Lung (tissue), 12 donors: ENCODE measurements around the gene C2CD2. TPM values are rescaled to one million over a fixed set of nuclear protein-coding genes. Genes with fewer than 3 reads are reported as not detected.
A peak's percentile ranks its signal among the peaks of the same experiment; 100 is the strongest.

Experiments
- ATAC-seq: fragments of 200-7000 bp; cut with Tn5 transposase; one replicate; pipeline ENCODE4 v1.9.1; 2020; ENCODE audit warnings: moderate number of reproducible peaks; ENCODE audit not compliant: insufficient read depth, low FRiP score
- DNase-seq, 3 donors: peaks; one replicate each; pipeline ENCODE4 v3.0.0-alpha.2; 2013 to 2017
- H3K27ac ChIP-seq, 2 donors: one replicate each; pipeline ENCODE4 v1.5.1; 2013; ENCODE audit warnings: mild to moderate bottlenecking in 2 of 2, moderate library complexity in 2 of 2, control low read depth in 1 of 2, inconsistent platforms in 1 of 2, low read depth in 1 of 2, low read length in 1 of 2
- H3K27me3 ChIP-seq, 3 donors: one replicate each; pipeline ENCODE4 v1.5.1; 2013; ENCODE audit warnings: low read length in 2 of 3; ENCODE audit not compliant: control insufficient read depth in 3 of 3, insufficient read depth in 3 of 3
- H3K36me3 ChIP-seq, 4 donors: one replicate each; pipeline ENCODE4 v1.5.1; 2013; ENCODE audit warnings: low read length in 4 of 4, mild to moderate bottlenecking in 1 of 4, moderate library complexity in 1 of 4; ENCODE audit not compliant: control insufficient read depth in 4 of 4, insufficient read depth in 4 of 4
- H3K4me1 ChIP-seq, 5 donors: one replicate each; pipeline ENCODE4 v1.5.1; 2013; ENCODE audit warnings: low read length in 5 of 5, mild to moderate bottlenecking in 2 of 5, moderate library complexity in 1 of 5; ENCODE audit not compliant: control insufficient read depth in 5 of 5, insufficient read depth in 5 of 5
- H3K4me3 ChIP-seq: one replicate; pipeline ENCODE4 v1.5.1; 2013; ENCODE audit warnings: mild to moderate bottlenecking, control low read depth, moderate library complexity
- H3K9ac ChIP-seq, 2 donors: one replicate each; pipeline ENCODE4 v1.5.1; 2013; ENCODE audit warnings: low read length in 2 of 2, control low read depth in 1 of 2; ENCODE audit not compliant: insufficient read depth in 1 of 2
- H3K9me3 ChIP-seq, 4 donors: one replicate each; pipeline ENCODE4 v1.5.1; 2013; ENCODE audit warnings: low read length in 3 of 4, mild to moderate bottlenecking in 1 of 4, moderate library complexity in 1 of 4; ENCODE audit not compliant: control insufficient read depth in 4 of 4, insufficient read depth in 3 of 4
- CTCF ChIP-seq: IDR thresholded peaks from 2 replicates; pipeline ENCODE4 v1.5.1; 2012; ENCODE audit warnings: mild to moderate bottlenecking; ENCODE audit errors: control extremely low read depth, extremely low read depth
- WGBS, 2 donors: extraction: QIAGEN DNeasy Blood & Tissue Kit; methylation state at CpG; one replicate each; pipeline ENCODE4 v1.1.7; 2013; 5-methylcytosine and 5-hydroxymethylcytosine counted together
- polyA plus RNA-seq, 2 donors: library from polyadenylated mRNA; stranded (reverse); fragments of 200-250 nt; gene quantifications; one replicate each; pipeline ENCODE4 v1.2.1, GENCODE V29; 2013
- total RNA-seq, 2 donors: library from RNA; depleted of rRNA in 1 of 2; stranded (reverse); fragments of >200 nt in 1 of 2; gene quantifications; one replicate each; pipeline ENCODE4 v1.2.1, GENCODE V29; 2014 to 2021
- donor health status: control.
- donor health status: control.
- donor health status: Bipolar disorder and iron deficiency.
- donor health status: healthy.
- donor health status: DM: yes; HTN: yes; CAD: no.

C2CD2 gene
- total and polyA plus RNA-seq, 4 donors = 7.0 to 19.5 (median 12.2) TPM

GRCh38 chr21:41926807-41927171 is 27.0 kb downstream of the C2CD2 start:
- Histone ChIP-seq H3K36me3 (no peaks in the 10 kb centered on the region), H3K27me3 (no peaks in the 10 kb centered on the region), H3K4me1 (peaks cover 0 to 23% (median 20%) of the 10 kb centered on the region in 5 donors), H3K9ac (peak overlapping the region in 1 of 2 donors; percentile 88), H3K9me3 (no peaks in the 10 kb centered on the region), H3K4me3 (no peak overlapping the region), H3K27ac (peak overlapping the region in 1 of 2 donors; percentile 72)
- TF ChIP-seq CTCF = no peak
- ATAC-seq = no peak
- WGBS, 2 donors = 12 to 18% methylated on average over 3 of the region's 3 CpGs
- no peak for DNase-seq

- WGBS, 2 donors = 14 to 16% methylated on average over 11 of the region's 11 CpGs
- ATAC-seq = peak; percentile 67
- H3K9me3 ChIP-seq = no peaks in the 10 kb centered on the region
- peak overlapping the region; percentile 14 for H3K4me3 ChIP-seq
- H3K27ac ChIP-seq = peak overlapping the region; percentile 72 to 95
- H3K36me3 ChIP-seq = peaks cover 0 to 3% (median 0%) of the 10 kb centered on the region in 4 donors
- peak overlapping the region; percentile 46 to 88 for H3K9ac ChIP-seq
- peak; percentile 55 to 89 (median 87) for DNase-seq
- no peak for TF ChIP-seq CTCF
- peaks cover 0 to 23% (median 20%) of the 10 kb centered on the region in 5 donors for H3K4me1 ChIP-seq
- no peaks in the 10 kb centered on the region for H3K27me3 ChIP-seq
Measured at GRCh38 chr21:41926117-41926806, 27.6 kb downstream of the C2CD2 start.

- 52 to 67% methylated on average over 4 of the region's 4 CpGs for WGBS, 2 donors
- H3K27me3 ChIP-seq = no peaks in the 10 kb centered on the region
- no peak for TF ChIP-seq CTCF
- H3K9ac ChIP-seq = peak overlapping the region in 1 of 2 donors; percentile 88
- peak overlapping the region; percentile 36 to 95 for H3K27ac ChIP-seq
- no peak for ATAC-seq
- no peak overlapping the region for H3K4me3 ChIP-seq
- H3K36me3 ChIP-seq = peaks cover 0 to 3% (median 0%) of the 10 kb centered on the region in 4 donors
- no peaks in the 10 kb centered on the region for H3K9me3 ChIP-seq
- DNase-seq = peak in 2 of 3 donors; percentile 30 to 34
- peaks cover 4 to 21% (median 15%) of the 10 kb centered on the region in 5 donors for H3K4me1 ChIP-seq
Measured at GRCh38 chr21:41925767-41926116, 28.1 kb downstream of the C2CD2 start.
